Mucosa of stomach (tissue), 1 donor: ENCODE measurements around the gene EXOSC10.
"Not testable (repeated sequence)": the region's sequence is repeated elsewhere in the genome, so short reads cannot be mapped to it uniquely, and the experiment has no call there.

Source experiments
- H3K27me3 ChIP-seq: one replicate; pipeline ENCODE4 v1.7.0; 2013; ENCODE audit warnings: mild to moderate bottlenecking, low read length; ENCODE audit not compliant: control insufficient read depth, insufficient read depth
- H3K36me3 ChIP-seq: one replicate; pipeline ENCODE4 v1.7.0; 2013; ENCODE audit warnings: low read length; ENCODE audit not compliant: control insufficient read depth, insufficient read depth
- H3K4me1 ChIP-seq: one replicate; pipeline ENCODE4 v1.7.0; 2013; ENCODE audit warnings: mild to moderate bottlenecking, low read length; ENCODE audit not compliant: control insufficient read depth, insufficient read depth
- H3K4me3 ChIP-seq: one replicate; pipeline ENCODE4 v1.7.0; 2013; ENCODE audit warnings: low read length
- H3K9ac ChIP-seq: one replicate; pipeline ENCODE4 v1.7.0; 2013; ENCODE audit warnings: mild to moderate bottlenecking, low read length, moderate library complexity
- H3K9me3 ChIP-seq: one replicate; pipeline ENCODE4 v1.7.0; 2013; ENCODE audit warnings: mild to moderate bottlenecking, low read length, moderate library complexity; ENCODE audit not compliant: control insufficient read depth
- donor health status: Pancreatic carcinoma.

EXOSC10 gene

GRCh38 chr1:11101347-11101746, 1.7 kb upstream of the EXOSC10 start:
- no peaks in the 10 kb centered on the region for H3K36me3 ChIP-seq
- no peak overlapping the region for H3K9ac ChIP-seq
- no peaks in the 10 kb centered on the region for H3K27me3 ChIP-seq
- H3K4me3 ChIP-seq, result no peak overlapping the region
- H3K4me1 ChIP-seq, result no peaks in the 10 kb centered on the region
- no peaks in the 10 kb centered on the region for H3K9me3 ChIP-seq

- H3K4me3 ChIP-seq, H3K4me1 ChIP-seq, H3K36me3 ChIP-seq, H3K9ac ChIP-seq, H3K27me3 ChIP-seq, H3K9me3 ChIP-seq: not testable (repeated sequence)
Measured at GRCh38 chr1:11100806-11101205, 1.1 kb upstream of the EXOSC10 start.

GRCh38 chr1:11100149-11100493, 452 bp upstream of the EXOSC10 start:
- H3K9me3 ChIP-seq, result no peaks in the 10 kb centered on the region
- H3K36me3 ChIP-seq, result no peaks in the 10 kb centered on the region
- H3K4me3 ChIP-seq, result peak overlapping the region; percentile 64
- peak overlapping the region; percentile 95 for H3K9ac ChIP-seq
- H3K27me3 ChIP-seq, result no peaks in the 10 kb centered on the region
- H3K4me1 ChIP-seq, result no peaks in the 10 kb centered on the region

- no peaks in the 10 kb centered on the region for H3K27me3 ChIP-seq
- H3K4me1 ChIP-seq, result no peaks in the 10 kb centered on the region
- H3K4me3 ChIP-seq, result peak overlapping the region; percentile 64
- H3K36me3 ChIP-seq, result no peaks in the 10 kb centered on the region
- H3K9me3 ChIP-seq, result no peaks in the 10 kb centered on the region
- peak overlapping the region; percentile 95 for H3K9ac ChIP-seq
Measured at GRCh38 chr1:11098931-11099309, 749 bp downstream of the EXOSC10 start.

- not testable (repeated sequence) for H3K27me3 ChIP-seq, H3K4me1 ChIP-seq, H3K36me3 ChIP-seq, H3K9me3 ChIP-seq, H3K9ac ChIP-seq, H3K4me3 ChIP-seq
Measured at GRCh38 chr1:11083784-11084183, 15.9 kb downstream of the EXOSC10 start.

GRCh38 chr1:11080931-11081330, 18.7 kb downstream of the EXOSC10 start:
- Histone ChIP-seq H3K4me1 (no peaks in the 10 kb centered on the region), H3K27me3 (no peaks in the 10 kb centered on the region), H3K36me3 (peaks cover 10% of the 10 kb centered on the region), H3K9ac (no peak overlapping the region), H3K4me3 (no peak overlapping the region), H3K9me3 (no peaks in the 10 kb centered on the region)

GRCh38 chr1:11078631-11079030, 21.0 kb downstream of the EXOSC10 start:
- no peaks in the 10 kb centered on the region for H3K9me3 ChIP-seq
- no peaks in the 10 kb centered on the region for H3K4me1 ChIP-seq
- H3K4me3 ChIP-seq, result no peak overlapping the region
- H3K36me3 ChIP-seq, result peaks cover 10% of the 10 kb centered on the region
- H3K9ac ChIP-seq, result no peak overlapping the region
- no peaks in the 10 kb centered on the region for H3K27me3 ChIP-seq

- peaks cover 18% of the 10 kb centered on the region for H3K36me3 ChIP-seq
- not testable (repeated sequence) for H3K9ac ChIP-seq, H3K9me3 ChIP-seq, H3K4me3 ChIP-seq, H3K4me1 ChIP-seq, H3K27me3 ChIP-seq
Measured at GRCh38 chr1:11073398-11073797, 26.3 kb downstream of the EXOSC10 start.

- peaks cover 25% of the 10 kb centered on the region for H3K36me3 ChIP-seq
Measured at GRCh38 chr1:11072216-11072917, 27.3 kb downstream of the EXOSC10 start.

GRCh38 chr1:11071463-11072215, 28.0 kb downstream of the EXOSC10 start:
- no peaks in the 10 kb centered on the region for H3K4me1 ChIP-seq
- H3K9ac ChIP-seq, result no peak overlapping the region
- H3K9me3 ChIP-seq, result no peaks in the 10 kb centered on the region
- H3K36me3 ChIP-seq, result peaks cover 24% of the 10 kb centered on the region
- no peaks in the 10 kb centered on the region for H3K27me3 ChIP-seq
- H3K4me3 ChIP-seq, result no peak overlapping the region

More at GRCh38 chr1:11072216-11072917, 27.3 kb downstream of the EXOSC10 start:
- no peak overlapping the region for H3K9ac ChIP-seq
- H3K9me3 ChIP-seq, result no peaks in the 10 kb centered on the region
- no peaks in the 10 kb centered on the region for H3K4me1 ChIP-seq
- H3K27me3 ChIP-seq, result no peaks in the 10 kb centered on the region
- H3K4me3 ChIP-seq, result no peak overlapping the region

- no peak overlapping the region for H3K9ac ChIP-seq
- H3K36me3 ChIP-seq, result peaks cover 19% of the 10 kb centered on the region
Measured at GRCh38 chr1:11070876-11071275, 28.8 kb downstream of the EXOSC10 start.

GRCh38 chr1:11068600-11069473, 30.8 kb downstream of the EXOSC10 start:
- Histone ChIP-seq H3K27me3 (no peaks in the 10 kb centered on the region), H3K9ac (no peak overlapping the region), H3K9me3 (no peaks in the 10 kb centered on the region), H3K36me3 (peaks cover 19% of the 10 kb centered on the region), H3K4me1 (no peaks in the 10 kb centered on the region), H3K4me3 (no peak overlapping the region)

More at GRCh38 chr1:11070876-11071275, 28.8 kb downstream of the EXOSC10 start:
- no peaks in the 10 kb centered on the region for H3K9me3 ChIP-seq
- H3K4me3 ChIP-seq, result no peak overlapping the region
- no peaks in the 10 kb centered on the region for H3K27me3 ChIP-seq
- no peaks in the 10 kb centered on the region for H3K4me1 ChIP-seq
